GM18951 (cell line): ENCODE measurements around the gene TKFC.

Experiments
- POLR2A ChIP-seq: IDR thresholded peaks from 4 replicates; pipeline ENCODE4 v1.6.1; 2011; ENCODE audit warnings: mild to moderate bottlenecking; ENCODE audit not compliant: insufficient read length, insufficient read depth; ENCODE audit errors: extremely low read depth
- in situ Hi-C: fragments of 300-500 bp; cut with MboI; formaldehyde crosslinking; loops from one replicate; pipeline ENCODE4 v1.12.0; 2022; ENCODE audit warnings: low sequenced_read_pairs, mixed read lengths, inconsistent platforms; ENCODE audit not compliant: unreplicated experiment

Gene TKFC

DNA sequence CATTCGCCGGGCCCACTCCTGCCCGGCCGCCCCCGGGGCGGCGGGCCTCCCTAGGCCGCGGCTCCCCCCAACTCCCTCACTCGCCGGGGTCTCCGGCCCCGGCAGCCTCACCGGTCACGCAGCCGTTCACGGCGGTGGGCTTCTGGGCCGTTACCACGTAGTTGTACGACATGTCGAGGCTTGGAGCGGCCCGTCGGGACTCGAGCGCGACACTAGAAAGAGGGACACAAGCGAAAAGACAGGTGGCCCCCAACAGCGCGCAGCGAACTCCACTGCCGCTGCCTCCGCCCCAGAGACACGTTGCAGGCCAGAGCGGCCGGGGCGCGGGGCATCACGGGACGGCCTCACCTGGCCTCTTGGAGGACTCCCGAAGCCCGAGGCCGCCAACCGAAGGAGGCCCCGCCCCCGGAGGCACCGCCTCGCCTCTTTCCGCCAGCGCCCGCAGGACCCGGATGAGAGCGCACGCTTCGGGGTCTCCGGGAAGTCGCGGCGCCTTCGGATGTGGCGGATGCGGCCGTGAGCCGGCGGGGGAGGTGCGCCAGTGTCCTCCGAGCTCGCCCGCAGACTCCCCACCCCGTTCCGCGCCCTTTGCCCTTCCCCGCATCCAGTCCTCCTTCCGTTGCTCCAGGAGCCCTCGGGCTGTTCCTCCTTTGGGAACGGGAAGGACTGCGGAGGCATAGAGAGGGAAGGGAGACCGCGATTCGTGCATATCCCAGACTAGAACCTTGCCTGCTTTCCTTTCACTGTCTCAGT is at the start of gene TKFC, which contains the start of gene DDB1:
TKFC (plus strand) TSS at position 432 of the 753 bp plus-strand sequence. CDS start 1,501 bp downstream, outside the sequence.
DDB1 (minus strand) TSS at position 309 of the 753 bp plus-strand sequence; CDS start at position 172, 137 bp downstream.
- peak; percentile 97 for TF ChIP-seq POLR2A

GRCh38 chr11:61283613-61284012 is 49.4 kb upstream of the TKFC start:
- no peak for TF ChIP-seq POLR2A
- in situ Hi-C loops, result no loop called here

More for the DNA sequence above, at the start of gene TKFC, which contains the start of gene DDB1:
- in situ Hi-C loops, result no loop called here

- TF ChIP-seq POLR2A, result no peak
- in situ Hi-C loops, result no loop called here
These were observed 45.6 kb upstream of the TKFC start for GRCh38 chr11:61287338-61287977.

DNA sequence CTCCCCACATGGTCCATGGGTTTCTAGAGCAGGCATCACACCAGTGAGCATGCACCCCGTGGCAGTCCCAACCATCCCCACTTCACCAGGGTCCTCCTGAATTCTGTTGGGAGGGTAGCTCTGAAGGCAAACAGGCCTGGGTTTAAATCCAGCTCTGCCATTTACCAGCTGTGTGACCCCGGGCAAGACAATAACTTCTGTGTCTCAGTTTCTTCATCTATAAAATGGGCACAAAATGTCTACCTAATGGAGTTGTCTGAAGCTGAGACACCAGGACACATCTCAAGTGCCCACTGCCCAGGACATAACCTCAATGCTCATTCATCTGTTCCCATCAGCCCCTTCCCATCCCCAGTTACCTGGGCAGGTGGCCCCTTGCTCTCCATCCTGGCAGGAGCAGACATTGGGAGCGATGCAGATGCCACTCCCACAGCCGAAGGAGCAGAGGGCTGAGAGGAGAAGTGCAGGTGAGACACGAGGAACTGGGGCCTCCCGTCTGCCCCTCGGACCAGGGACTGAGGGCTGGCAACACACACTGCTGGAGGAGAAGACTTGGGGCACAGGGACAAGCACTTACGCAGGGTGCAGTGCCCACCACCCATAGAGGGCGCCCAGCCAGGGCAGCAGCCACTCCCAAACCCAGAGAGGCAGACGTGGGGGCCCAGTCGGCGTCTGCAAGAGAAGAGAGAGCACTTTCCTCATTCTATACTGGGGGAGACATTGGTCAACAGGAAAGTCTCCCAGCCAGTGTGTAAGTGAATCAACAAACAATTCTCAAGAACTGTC is 41.9 kb upstream of the TKFC start:
- in situ Hi-C loops, result no loop called here

GRCh38 chr11:61292356-61292755 is 40.7 kb upstream of the TKFC start:
- in situ Hi-C loops, result no loop called here
- no peak for TF ChIP-seq POLR2A

More for the DNA sequence above, 41.9 kb upstream of the TKFC start:
- no peak for TF ChIP-seq POLR2A

GRCh38 chr11:61293867-61294716 is 38.9 kb upstream of the TKFC start:
- in situ Hi-C loops, result no loop called here
- no peak for TF ChIP-seq POLR2A

DNA sequence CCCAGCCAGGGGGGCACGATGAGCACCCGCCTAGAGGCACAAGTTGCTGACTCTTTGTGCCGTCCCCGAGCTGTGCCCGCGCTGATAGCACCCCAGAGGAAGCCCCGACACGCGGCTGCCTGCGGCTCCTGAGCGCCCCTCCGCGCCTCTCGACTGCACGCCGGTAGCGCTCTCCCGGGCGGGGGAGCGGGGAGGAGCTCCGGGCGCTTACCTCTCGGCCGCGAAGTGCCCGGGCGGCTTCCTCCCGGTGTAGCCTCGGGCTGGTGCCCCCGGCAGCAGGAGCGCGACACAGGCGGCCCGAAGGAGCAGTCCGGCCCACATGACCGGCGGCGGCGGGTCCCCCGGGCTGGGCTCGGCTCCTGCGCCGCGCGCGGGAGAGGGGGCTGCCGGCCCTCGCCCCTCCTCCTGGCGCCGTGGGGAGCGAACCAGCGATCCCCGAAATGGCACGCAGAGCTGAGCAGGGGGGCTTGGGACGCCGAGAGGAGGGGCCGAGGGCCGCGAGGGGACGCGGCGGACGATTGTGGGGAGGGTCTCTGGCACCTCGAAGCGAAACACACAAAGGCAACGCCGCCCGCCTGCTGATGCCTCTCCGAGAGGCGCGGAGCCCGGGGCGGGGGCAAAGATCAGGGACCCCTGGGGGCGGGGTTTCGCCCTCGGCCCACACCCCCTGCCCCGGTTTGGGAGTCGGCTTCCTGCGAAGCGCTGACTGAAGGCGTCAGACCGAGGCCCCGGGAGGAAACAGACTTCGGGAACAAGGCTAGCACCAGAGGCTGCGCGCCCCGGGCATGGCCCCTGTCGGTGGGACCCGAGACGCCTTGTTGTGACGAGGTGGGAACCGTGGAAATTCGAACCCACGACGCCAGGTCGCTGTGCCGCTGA is 38.1 kb upstream of the TKFC start, which contains the start of gene VWCE:
VWCE (minus strand) TSS at position 600 of the 879 bp plus-strand sequence; CDS start at position 321, 279 bp downstream.
- in situ Hi-C loops, result no loop called here
- peak; percentile 67 for TF ChIP-seq POLR2A

DNA sequence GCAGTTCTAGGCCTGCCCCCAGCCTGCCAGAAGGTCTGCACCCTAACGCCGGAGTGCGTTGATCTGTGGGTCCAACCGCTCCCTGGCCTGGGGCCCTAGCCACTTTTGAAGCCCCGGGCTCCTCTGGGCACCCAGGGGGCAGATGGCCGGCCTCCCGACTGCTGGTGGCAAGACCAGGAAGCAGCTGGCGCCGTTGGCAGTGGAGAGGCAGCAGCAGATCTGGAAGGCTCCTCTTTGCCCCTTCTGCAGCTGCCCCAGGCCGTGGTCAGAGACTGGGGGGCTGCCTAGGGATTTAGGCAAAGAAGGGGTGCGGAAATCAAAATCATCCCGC is 37.5 kb upstream of the TKFC start:
- in situ Hi-C loops, result no loop called here
- TF ChIP-seq POLR2A, result no peak

DNA sequence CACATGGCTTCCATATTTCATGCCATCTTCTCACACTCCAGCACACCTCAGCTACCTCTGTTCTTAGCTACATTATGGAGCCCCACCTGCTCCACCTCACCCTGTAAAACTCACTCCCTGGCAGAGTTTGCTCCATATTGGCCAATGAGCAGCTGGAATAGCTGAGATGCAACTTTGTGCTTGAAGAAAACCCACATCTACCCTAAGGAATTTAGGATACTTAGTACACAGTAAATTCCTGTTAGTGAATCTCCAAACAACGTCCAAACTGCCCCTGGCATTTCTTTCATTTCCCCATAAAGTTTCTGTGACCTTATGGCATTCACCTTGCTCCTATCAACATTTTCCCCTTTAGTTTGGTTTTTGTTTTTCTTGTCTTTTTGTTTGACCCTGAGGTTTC is 35.7 kb upstream of the TKFC start:
- in situ Hi-C loops, result no loop called here
- TF ChIP-seq POLR2A, result no peak

GRCh38 chr11:61297746-61298145 is 35.3 kb upstream of the TKFC start:
- in situ Hi-C loops, result no loop called here
- TF ChIP-seq POLR2A, result no peak

GRCh38 chr11:61298663-61299244 is 34.3 kb upstream of the TKFC start:
- TF ChIP-seq POLR2A, result no peak
- in situ Hi-C loops, result no loop called here

GRCh38 chr11:61302550-61302949 is 30.5 kb upstream of the TKFC start:
- no peak for TF ChIP-seq POLR2A
- in situ Hi-C loops, result no loop called here

- in situ Hi-C loops, result no loop called here
- no peak for TF ChIP-seq POLR2A
These were observed 29.3 kb upstream of the TKFC start for GRCh38 chr11:61303725-61304124.
